Stimulated activated CD4-positive, alpha-beta T cell treated with anti-CD3 and anti-CD28 coated beads, Interleukin-1b, Interleukin-23, amount 100 ng/mL, for 24 hours (primary cell): ENCODE measurements around the gene KMT2D.

Source experiments
- DNase-seq, 4 experiments: peaks; one replicate each; pipeline ENCODE4 v3.0.0-alpha.2; 2020; ENCODE audit warnings: low read depth in 4 of 4, low spot score in 1 of 4

The KMT2D gene

DNA sequence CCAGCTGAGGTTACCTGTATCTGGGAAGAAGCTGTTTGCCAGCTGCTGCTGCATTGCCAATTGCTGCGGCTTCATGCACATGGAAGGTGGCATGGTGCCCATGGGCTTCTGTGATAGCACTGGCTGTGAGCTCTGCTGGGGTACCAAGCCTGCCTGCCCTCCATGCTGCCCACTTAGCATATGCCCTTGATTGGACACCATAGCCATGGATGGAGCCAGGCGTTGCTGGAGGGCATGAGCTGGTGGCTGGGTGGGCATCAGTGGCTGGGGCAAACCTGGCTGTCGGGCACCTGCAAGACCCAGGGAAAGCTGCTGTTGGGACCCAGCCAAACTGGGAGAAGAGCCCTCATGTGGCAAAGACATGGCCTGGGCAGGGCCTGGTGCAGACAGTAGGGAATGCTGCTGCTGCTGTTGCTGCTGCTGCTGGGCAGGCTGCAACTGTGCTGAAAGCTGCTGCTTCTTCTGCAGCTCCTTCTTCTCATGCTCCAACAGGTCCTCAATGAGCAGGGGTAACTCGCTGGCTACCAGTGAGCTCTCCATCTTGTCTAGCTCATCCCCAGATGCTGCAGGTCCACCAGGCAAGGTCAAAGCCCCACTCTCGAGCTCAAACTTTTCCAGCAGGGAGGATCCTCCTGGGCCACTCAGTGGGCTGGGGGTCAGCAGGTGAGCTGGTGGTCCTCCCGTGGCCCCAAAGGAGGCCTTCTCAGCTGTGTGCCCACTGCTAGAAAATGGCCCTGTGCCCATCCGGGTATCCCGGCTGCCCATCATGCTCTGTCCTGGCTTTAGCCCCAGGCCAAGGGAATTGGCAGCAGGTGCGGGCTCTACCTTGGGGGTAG is 23.3 kb downstream of the KMT2D start:
- no peak for DNase-seq

DNA sequence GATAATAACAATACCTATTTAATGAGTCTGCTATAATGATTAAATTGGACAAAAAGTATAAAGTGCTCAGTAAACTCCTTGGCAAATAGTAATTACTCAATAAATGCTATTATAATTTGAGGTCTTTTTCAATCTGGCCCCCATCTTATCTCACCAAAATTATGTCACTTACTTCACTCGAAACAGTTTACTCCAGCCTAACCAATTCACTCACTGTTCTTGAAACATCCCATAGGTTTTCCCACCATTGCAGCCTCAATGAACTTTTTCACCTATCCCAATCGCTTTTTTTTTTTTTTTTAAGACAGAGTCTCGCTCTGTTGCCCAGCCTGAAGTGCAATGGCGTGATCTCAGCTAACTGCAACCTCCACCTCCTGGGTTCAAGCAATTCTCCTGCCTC is 24.6 kb downstream of the KMT2D start:
- DNase-seq, result no peak

DNA sequence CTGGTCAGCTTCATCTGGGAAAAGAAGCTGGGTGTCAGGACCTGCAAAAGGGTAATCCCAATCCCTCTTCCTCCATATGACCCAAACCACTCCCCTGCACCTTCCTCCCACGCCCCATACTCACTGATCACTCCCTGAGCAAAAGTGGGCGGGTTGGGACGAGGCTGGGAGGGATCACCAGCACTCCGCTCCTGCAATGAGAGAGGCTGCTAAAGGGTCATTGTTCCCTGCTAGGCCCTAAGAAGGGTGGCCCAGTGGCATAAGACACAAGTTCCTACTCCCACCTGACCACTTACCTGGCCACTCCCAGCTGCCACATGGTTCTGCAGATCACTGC is 26.3 kb downstream of the KMT2D start:
- no peak for DNase-seq

DNA sequence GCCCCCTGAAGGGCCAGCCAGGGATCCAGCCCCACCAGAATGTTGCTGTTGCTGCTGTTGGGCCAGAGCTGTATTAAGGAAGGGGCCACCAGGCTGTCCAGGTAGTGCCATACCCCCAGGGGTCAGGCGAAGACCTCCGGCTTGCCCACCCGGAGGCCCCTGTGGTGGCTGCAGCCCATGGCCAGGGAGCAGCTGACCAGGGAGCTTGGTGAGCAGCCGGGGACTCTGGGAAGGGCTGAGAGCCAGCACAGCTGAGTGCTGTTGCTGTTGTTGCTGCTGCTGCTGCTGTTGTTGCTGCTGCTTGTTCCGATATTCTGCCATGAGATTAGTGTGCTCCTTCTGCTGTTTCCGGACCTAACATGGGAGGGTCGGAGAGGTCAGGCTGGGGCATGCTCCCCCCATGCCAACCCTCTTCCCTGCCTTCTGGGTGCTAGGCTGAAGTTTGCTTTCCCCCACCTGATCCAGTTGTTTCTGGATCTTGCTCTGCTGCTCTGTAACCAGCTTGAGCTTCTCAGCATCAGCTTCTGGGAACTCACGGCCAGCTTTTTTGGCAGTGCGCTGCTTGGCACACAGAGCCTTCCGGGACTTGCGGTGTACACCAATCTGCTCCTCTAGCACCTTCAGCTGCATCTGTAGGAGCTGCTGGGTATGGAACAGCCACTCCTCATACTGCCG is 26.8 kb downstream of the KMT2D start:
- DNase-seq, result no peak

DNA sequence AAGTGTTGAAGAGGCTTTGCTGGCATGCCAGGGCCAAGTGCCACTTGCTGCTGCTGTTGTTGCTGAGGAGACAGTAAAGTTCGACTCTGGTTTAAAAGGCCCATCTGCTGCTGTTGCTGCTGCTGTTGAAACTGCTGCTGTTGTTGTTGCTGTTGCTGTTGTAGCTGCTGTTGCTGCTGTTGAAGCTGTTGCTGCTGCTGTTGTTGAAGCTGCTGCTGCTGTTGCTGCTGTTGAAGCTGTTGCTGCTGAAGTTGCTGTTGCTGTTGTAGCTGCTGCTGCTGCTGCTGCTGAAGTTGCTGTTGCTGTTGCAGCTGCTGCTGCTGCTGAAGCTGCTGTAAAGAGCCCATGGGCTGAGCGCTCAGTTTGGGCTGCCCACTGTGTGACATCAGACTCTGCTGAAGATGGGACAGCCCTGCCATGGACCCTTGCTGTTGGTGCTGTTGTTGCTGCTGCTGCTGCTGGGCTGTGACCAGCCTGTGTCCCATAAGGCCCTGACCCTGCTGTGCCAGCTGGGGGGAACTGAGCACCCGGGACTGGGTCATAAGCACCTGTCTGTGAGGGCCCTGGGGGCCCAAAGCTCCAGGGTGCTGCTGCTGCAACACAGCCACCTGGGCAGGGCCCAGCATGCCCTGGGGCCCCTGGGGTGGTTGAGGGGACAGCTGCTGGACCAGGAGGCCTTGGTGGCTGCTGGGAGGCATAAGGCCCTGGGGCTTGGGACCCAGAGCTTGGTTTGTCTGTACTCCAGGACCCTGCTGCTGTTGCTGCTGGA is 27.7 kb downstream of the KMT2D start:
- no peak for DNase-seq

DNA sequence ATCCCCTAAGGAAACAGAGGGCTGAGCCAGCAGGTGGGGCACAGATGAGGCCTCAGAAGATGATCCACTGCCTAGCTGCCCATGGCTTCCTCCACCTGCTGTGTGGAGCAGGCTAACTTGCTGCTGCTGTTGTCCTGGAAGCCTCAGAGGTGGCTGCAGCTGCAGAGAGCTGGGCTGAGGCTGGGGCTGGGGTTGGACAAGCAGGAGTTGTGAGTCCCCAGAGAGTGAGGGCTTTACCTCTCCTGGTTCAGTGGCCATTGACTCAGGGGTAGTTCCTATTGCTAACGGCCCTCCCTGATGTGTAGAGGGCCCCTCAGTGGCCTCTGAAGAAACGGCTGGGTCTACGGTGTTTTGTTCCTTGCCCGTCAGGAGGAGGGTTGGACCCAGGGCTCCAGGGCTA is 28.3 kb downstream of the KMT2D start:
- no peak for DNase-seq

DNA sequence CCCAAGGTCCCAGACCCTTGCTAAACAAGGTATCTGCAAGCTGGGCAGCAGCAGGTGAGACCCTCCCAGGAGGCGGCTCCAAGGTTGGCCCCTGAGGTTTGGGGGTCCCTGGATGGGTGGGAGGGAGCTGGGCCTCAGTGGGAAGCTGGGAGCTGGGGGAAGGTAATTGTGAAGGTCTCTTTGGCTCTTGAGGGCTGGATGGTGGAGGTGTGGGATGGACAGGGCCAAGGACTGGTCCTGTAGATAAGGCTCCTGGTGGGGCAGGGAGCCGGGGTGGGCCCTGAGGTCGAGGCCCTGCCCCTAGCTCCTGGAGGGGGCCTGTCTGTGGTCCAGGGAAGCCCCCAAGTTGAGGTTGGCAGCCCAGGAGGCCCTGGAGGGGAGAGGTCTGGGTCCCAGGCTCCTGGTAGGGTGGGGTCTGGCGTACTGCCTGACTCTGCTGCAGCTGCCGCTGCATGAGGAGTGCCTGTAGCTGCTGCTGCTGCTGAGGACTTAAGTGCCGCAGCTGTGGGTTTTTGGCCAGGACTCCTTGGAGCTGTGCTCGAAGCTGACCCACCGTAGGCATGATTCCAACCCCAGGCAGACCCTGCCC is 28.9 kb downstream of the KMT2D start:
- DNase-seq, result no peak

DNA sequence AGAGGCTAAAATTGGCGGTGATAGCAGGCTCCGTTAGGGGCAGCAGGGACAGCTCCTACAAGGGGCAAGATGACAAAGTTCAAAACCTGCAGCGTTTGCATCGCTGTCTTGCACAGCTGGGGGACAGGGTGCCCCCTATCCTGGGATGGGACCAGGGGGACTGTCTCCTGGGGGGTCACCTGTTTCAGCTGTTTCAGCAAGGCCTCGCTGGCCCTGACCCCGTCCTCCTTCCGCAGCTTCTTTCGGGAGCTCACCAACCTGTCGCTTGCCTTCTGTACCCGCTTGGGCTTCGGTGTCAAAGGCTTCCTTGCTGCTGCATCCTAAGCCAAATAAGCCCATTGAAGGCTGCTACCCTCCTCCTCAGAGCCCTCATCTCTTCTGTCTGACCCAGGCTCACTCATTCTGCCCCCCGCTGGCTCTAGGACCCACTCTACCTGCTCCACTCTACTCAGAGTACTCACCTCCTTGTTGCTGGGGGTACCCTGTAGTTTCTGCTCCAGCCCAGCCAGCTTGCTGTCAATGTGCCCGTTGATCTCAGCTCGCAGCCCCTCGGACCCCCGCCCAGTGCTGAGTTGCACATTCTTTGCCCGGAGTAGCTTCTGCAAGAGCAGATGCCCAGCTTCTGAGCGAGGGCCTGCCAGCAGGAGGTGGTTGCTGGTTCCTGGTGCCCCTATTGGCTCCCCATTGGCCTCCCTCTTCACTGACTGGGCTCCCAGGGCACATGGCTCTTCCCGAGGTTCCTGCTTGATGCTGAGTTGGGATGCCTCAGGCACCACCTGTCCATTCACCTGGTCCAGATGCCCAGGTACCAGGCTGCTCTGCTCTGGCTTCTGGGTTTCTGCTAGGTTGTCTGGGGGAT is 29.7 kb downstream of the KMT2D start:
- DNase-seq, result no peak

DNA sequence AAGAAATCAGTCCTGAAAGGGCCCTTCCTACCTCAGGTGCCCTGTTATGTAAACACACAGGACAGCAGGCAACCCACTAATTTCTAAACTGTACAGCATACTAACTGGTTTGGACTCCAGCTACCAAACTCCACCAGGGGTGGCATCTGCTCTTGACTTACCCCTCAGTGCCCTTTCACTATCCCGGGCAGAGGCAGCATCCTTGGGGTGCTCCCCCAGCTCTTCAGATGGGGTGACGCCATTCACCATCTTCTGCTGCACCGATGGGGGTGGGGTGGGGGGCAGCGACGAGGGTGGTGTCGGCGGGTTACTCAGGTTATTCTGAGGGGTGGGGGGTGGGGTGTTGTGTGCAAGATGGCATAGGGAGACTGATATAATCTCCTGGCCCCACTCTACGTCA is 30.5 kb downstream of the KMT2D start:
- DNase-seq, result no peak

DNA sequence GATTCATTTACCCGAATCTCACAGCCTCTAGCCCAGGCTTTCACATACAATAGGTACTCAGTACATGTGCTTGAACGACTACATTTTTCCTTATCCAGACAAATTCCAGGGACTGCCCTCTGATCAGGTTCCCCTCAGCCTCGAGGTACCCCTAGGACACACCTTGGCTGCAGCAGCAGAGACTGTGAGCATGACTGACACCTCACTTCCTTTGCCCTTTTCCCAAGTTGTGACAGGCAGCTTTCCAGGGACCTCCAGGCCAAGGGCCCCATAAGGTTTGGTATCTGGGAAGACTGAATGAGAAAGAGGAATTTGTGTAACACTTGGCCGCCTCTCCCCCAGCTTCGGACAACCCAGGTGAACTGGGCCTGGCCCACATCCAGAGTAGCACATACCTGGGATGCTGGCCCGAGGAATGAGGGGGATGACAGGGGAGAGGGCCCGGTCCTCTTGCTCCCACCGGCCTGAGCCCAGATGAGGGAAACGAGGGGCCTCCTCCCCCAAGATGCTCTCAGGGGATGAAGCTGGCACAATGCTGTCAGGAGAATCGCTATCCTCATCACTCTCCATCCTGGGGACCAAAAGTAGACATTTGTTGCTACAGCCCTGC is 31.8 kb downstream of the KMT2D start:
- no peak for DNase-seq

DNA sequence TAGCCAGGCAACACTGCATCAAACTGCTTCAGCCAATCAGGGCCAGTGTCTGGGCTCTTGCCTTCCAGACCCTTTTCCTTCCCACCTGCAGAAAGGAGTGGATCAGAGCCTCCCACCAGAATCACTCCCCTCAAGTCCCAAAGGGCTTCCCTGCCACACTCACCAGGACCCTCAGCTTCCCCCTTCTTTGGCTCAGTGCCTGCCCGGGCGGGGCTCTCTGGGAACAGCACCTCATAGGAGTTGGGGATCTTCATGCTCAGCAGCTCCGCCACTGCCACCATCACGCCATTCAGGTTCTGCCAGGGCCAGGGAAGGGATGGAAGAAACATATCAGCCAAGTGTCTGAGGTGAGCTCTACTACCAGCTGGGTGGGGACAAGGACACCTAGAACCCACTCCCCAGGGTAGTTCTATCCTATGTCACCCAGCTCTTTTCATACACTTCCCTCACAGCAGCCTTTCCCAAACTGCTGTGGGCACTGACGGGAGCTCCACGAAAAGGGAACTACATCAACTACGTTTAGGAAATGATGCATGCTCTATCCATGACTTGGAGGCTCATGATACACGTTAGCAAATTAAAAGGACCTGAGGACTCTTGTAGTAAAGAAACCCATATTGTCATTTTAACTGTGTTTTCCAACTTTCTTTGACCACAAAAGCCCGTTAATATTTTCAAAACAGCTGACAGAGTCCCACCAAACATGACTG is 32.6 kb downstream of the KMT2D start:
- DNase-seq, result no peak

DNA sequence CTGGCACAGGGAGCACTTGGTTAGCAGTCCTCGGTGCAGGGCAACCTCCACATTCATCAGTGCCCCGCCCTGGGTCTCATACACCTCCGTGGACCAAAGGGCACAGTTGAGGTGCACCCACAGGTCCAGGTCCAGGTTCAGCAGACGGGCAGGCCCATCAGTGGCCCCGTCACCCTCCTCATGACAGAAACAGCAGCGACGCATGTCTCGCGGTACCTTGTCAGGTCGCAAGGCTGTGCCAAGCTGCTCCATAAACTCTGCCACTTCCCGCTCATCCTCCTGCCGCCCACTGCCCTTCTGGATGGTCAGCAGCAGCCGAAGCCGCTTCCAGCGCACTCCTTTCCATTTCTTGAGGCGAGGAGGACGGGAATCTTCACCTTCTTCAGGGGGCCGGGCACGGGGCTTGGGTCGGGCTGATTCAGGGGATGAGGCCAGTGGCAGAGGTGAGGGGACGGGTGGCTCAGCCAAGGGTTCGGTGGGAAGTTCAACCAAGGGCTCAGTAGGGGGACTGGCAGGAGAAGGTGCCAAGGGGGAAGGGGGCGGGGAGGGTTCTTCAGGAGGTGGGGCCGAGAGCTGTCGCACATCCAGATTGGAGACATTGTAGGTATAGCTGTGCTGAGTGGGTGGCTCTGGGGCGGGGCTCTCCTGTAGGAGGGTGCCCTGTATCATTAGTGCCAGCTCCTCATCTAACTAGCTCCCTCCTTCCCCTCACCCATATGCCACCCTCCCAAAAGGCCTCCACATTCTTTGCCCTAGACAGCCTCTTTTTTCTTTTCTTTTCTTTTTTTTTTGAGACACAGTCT is 33.7 kb downstream of the KMT2D start:
- no peak for DNase-seq

DNA sequence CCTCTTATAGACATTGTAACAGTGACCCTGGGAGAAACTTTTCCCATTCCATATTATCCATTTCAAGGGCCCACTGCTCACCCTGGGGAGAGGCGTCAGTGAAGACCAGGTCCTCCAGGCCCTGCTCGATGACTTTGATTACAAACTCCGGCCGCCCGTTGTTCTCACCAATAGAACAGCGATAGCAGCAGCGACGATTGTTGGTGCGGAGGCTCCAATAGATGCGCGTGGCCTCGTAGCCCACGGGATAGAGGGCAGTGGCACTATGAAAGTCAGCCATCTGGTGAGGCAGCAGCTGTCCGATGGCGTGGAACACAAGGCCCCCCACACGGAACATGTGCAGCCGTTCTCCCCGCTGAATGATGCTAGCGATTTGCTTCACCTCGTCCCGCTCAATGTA is 34.5 kb downstream of the KMT2D start:
- DNase-seq, result no peak

DNA sequence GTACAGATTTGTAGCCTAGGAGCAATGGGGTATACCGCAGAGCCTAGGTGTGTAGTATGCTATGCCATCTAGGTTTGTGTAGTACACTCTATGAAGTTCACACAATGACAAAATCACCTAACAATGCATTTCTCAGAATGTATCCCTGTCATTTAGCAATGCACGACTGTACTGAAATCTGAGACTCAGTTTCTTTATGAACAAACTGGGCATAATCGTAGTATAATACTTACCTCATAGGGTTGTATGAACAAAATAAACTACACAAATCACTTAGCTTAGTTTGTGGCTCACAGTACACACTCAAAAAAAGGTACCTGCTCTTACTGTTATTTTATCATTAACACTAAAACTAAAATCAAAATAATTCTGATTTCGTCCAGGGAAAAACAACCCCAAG is 35.1 kb downstream of the KMT2D start:
- DNase-seq, result no peak

DNA sequence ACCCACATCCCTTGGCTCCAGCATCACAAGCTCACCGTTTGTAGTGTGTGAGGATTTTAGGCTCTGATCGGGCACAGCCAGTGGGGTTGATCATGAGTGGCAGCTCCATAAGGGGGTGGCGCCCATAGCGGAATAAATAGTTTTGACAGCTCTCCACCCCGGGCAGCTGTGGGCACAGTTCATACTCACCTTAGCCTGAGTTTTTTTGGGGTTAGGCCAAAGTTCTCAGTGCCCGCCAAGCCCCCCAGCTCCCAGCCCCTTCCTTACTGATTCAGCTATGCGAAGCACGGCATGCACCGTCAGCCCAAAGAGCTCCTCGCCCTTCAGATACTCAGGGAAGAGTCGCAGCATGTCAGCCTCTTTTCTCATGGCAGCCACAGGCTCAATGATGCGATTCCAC is 36.1 kb downstream of the KMT2D start:
- no peak for DNase-seq

DNA sequence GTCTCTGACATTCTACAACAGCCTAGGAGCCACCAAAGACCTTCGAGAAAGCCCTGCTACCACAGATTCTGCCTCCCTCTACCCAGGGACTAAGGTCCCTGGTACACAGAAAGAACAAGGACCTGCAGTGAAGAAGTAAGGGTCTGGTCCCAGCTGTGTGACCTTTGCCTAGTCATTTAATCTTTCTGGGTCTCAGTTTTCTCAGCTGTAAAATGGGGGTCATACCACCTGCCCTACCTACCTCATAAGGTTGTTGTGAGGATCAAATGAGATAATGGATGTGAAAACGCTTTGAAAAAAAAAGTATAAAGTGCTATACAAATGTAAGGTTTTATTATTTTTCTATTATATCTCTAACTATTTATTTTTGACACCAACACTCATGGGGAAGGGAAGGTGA is 36.8 kb downstream of the KMT2D start:
- DNase-seq, result no peak

DNA sequence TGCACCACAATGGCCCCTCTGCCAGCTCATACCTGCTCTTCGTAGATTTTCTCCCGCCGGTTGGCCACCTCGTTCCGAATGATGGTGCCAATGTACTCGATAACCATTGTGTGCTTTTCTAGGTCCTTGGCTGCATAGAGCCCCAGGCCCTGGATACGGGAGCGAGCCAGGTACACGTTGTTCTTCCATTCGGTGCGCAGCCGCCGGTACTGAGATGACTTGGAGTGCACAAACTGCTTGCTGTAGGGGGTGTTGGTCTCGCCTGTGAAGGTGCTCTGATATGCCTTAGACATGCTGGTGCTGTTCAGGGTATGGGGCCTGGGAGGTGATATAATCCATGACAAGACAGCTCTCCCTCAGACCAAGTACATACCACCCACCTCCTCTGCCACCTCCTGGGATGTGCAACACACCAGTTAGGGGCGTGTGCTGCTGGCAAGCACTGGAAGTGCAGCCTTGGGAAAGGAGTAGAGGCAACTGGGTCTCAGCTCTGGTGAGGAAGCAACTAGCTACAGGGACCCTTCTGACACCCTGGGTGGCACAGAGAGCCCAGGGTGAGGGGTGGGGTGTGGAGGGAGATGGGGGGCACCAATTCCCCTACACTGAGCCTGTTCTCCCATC is 37.9 kb downstream of the KMT2D start:
- no peak for DNase-seq

DNA sequence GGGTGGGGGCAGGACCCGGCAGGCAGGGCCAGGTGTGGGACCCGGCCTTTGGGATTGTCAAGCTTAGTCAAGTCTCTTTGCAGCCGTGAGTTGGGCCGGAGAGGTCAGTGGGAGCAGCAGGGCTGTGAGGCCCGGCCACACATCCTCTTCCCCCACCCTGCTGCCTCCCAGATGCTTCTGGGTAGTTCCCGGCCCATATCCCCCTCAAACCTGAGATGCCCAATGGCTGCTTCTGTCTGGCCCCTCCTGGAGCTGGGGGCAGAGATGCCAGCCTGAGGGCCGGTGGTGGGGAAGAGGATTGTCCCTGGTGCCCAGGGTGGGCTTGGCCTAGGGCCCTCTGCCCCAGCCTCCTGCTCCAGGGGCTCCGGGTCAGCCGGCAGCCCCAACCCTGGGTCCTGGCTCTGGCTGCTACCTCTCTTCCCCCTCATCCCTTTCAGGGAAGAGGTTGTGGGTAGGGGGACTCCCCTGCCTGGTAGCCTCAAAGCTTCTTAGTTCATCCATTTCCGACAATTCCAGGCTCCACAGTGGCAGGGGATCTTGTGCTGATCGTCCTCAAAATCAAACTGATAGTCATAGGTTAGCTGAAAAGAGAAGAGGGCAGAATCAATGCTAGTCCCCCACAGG is 39.2 kb downstream of the KMT2D start:
- DNase-seq, result no peak
